Astrocyte of the cerebellum (primary cell): ENCODE results near the gene TMEM236.

Experiments used
- DNase-seq: peaks from one replicate; pipeline ENCODE4 v3.0.0-alpha.2; 2011; ENCODE audit warnings: low read depth
- H3K4me3 ChIP-seq: 2 replicates; pipeline ENCODE4 v1.5.1; 2011; ENCODE audit warnings: mild to moderate bottlenecking, low read depth, low read length, moderate library complexity
- CTCF ChIP-seq: IDR thresholded peaks from 2 replicates; pipeline ENCODE4 v1.5.1; 2012; ENCODE audit warnings: low read length, low read depth, moderate library complexity, mild to moderate bottlenecking; ENCODE audit errors: missing control alignments
- in situ Hi-C: cut with HindIII; loops from 2 replicates; pipeline ENCODE4 v1.10.0; 2017; ENCODE audit warnings: low sequenced_read_pairs

Gene TMEM236

GRCh38 chr10:17768496-17768895 lies 16.5 kb downstream of the TMEM236 start:
- DNase-seq: no peak
- no peak for TF ChIP-seq CTCF
- H3K4me3 ChIP-seq: no peak overlapping the region
- in situ Hi-C loops: no loop called here

GRCh38 chr10:17768957-17769356 lies 17.0 kb downstream of the TMEM236 start:
- TF ChIP-seq CTCF: no peak
- no peak for DNase-seq
- H3K4me3 ChIP-seq: no peak overlapping the region
- in situ Hi-C loops: no loop called here

GRCh38 chr10:17771017-17771416 lies 19.0 kb downstream of the TMEM236 start:
- no peak for DNase-seq
- H3K4me3 ChIP-seq: no peak overlapping the region
- TF ChIP-seq CTCF: no peak
- in situ Hi-C loops: no loop called here

- in situ Hi-C loops: no loop called here
- TF ChIP-seq CTCF: no peak
- H3K4me3 ChIP-seq: no peak overlapping the region
- DNase-seq: no peak
Measured at GRCh38 chr10:17779784-17780183, 27.8 kb downstream of the TMEM236 start.

- no peak for TF ChIP-seq CTCF
- DNase-seq: no peak
- no peak overlapping the region for H3K4me3 ChIP-seq
- in situ Hi-C loops: no loop called here
Measured at GRCh38 chr10:17780727-17781126, 28.7 kb downstream of the TMEM236 start.

GRCh38 chr10:17781856-17782255 lies 29.9 kb downstream of the TMEM236 start:
- no peak for DNase-seq
- H3K4me3 ChIP-seq: no peak overlapping the region
- no peak for TF ChIP-seq CTCF
- in situ Hi-C loops: no loop called here

- no peak overlapping the region for H3K4me3 ChIP-seq
- in situ Hi-C loops: no loop called here
- no peak for DNase-seq
- TF ChIP-seq CTCF: no peak
Measured at GRCh38 chr10:17782921-17783665, 31.1 kb downstream of the TMEM236 start.
